Gastrocnemius medialis (tissue), 4 donors: Measurements from ENCODE around the gene HDHD5. TPM values are rescaled to one million over a fixed set of nuclear protein-coding genes. Genes with fewer than 3 reads are reported as not detected.

Experiments
- ATAC-seq, 2 donors: fragments of 150-250 bp; one replicate each; pipeline ENCODE4 v1.9.1; 2016
- DNase-seq, 2 donors: peaks; one replicate each; pipeline ENCODE4 v3.0.0-alpha.2; 2019
- H3K27ac ChIP-seq, 4 donors: fragments of 200-600 bp; sonication (generic); 1 replicate in 1 of 4; 2 replicates in 3 of 4; pipeline ENCODE4 v1.5.1; 2016 to 2018; ENCODE audit warnings: mild to moderate bottlenecking in 2 of 4, moderate library complexity in 1 of 4
- H3K27me3 ChIP-seq, 3 donors: fragments of 200-600 bp; sonication (generic) in 2 of 3; 1 replicate in 1 of 3; 2 replicates in 2 of 3; pipeline versions ENCODE4 v1.5.1 to v1.6.0; 2016 to 2019; ENCODE audit warnings: mild to moderate bottlenecking in 1 of 3, moderate library complexity in 1 of 3
- H3K36me3 ChIP-seq, 2 donors: fragments of 200-600 bp; sonication (generic) in 1 of 2; one replicate each; pipeline ENCODE4 v1.5.1; 2017 to 2018
- H3K4me1 ChIP-seq, 2 donors: fragments of 200-600 bp; sonication (generic) in 1 of 2; one replicate each; pipeline ENCODE4 v1.5.1; 2016 to 2017; ENCODE audit warnings: mild to moderate bottlenecking in 2 of 2
- H3K4me3 ChIP-seq, 4 donors: fragments of 200-600 bp; sonication (generic) in 3 of 4; 1 replicate in 1 of 4; 2 replicates in 3 of 4; pipeline ENCODE4 v1.5.1; 2016 to 2019; ENCODE audit warnings: mild to moderate bottlenecking in 2 of 4
- H3K9me3 ChIP-seq, 3 donors: fragments of 200-600 bp; sonication (generic) in 2 of 3; 1 replicate in 1 of 3; 2 replicates in 2 of 3; pipeline ENCODE4 v1.5.1; 2016 to 2019
- CTCF ChIP-seq, 5 experiments: fragments of 450-650 bp in 3 of 5; fragments of 200-600 bp in 2 of 5; sonication (generic) in 2 of 5; IDR thresholded peaks in 4 of 5; conservative IDR thresholded peaks in 1 of 5; 1 replicate in 4 of 5; 2 replicates in 1 of 5; pipeline ENCODE4 v1.5.1; 2016 to 2019; ENCODE audit warnings: antibody characterized with exemption in 5 of 5, mild to moderate bottlenecking in 3 of 5, moderate library complexity in 3 of 5
- POLR2A ChIP-seq, 2 donors: fragments of 450-650 bp; IDR thresholded peaks; one replicate each; pipeline ENCODE4 v1.6.1; 2017; ENCODE audit warnings: antibody characterized with exemption in 2 of 2, mild to moderate bottlenecking in 2 of 2, moderate library complexity in 2 of 2
- in situ Hi-C, 4 donors: fragments of 200-750 bp; cut with MboI; loops; one replicate each; pipeline versions ENCODE4 v1.15.0 to v1.8.0; 2017; ENCODE audit warnings: low sequenced_read_pairs in 4 of 4
- intact Hi-C: fragments of 100-400 bp; cut with DNase I; formaldehyde crosslinking; loops from one replicate; pipeline ENCODE4 v1.15.1; 2023; ENCODE audit warnings: low total_unique reads
- total RNA-seq, 4 donors: library from RNA; depleted of rRNA; stranded (reverse); fragments of >200 nt; gene quantifications; one replicate each; pipeline versions ENCODE4 v1.1.0 to v1.2.3, GENCODE V29; 2016

The HDHD5 gene
- total RNA-seq, 4 donors from 2014 or later: 32.0 to 38.5 (median 35.1) TPM

GRCh38 chr22:17112491-17113042 lies 46.5 kb downstream of the HDHD5 start:
- no peak for ATAC-seq
- no peak overlapping the region for H3K27ac ChIP-seq
- H3K4me3 ChIP-seq: no peak overlapping the region
- no peak for TF ChIP-seq CTCF (IDR thresholded peaks at IDR 0.05 in 4 of 5, conservative IDR thresholded peaks at IDR 0.05 in 1 of 5)
- H3K9me3 ChIP-seq: no peaks in the 10 kb centered on the region
- H3K36me3 ChIP-seq: no peaks in the 10 kb centered on the region
- intact Hi-C loops (no loop called here), in situ Hi-C loops (no loop called here)
- H3K27me3 ChIP-seq: no peaks in the 10 kb centered on the region
- H3K4me1 ChIP-seq: peaks cover 0 to 4% of the 10 kb centered on the region in 2 donors
- no peak for DNase-seq

- no peak for ATAC-seq
Observed at GRCh38 chr22:17110791-17111550, 48.1 kb downstream of the HDHD5 start.

GRCh38 chr22:17109976-17110375 lies 49.1 kb downstream of the HDHD5 start:
- in situ Hi-C loops (no loop called here), intact Hi-C loops (no loop called here)
- no peak overlapping the region for H3K27ac ChIP-seq
- no peaks in the 10 kb centered on the region for H3K4me1 ChIP-seq
- DNase-seq: no peak
- H3K36me3 ChIP-seq: no peaks in the 10 kb centered on the region
- no peak overlapping the region for H3K4me3 ChIP-seq
- H3K9me3 ChIP-seq: no peaks in the 10 kb centered on the region
- H3K27me3 ChIP-seq: no peaks in the 10 kb centered on the region
- TF ChIP-seq CTCF (IDR thresholded peaks at IDR 0.05 in 4 of 5, conservative IDR thresholded peaks at IDR 0.05 in 1 of 5) (no peak), POLR2A (IDR thresholded peaks at IDR 0.05) (no peak)
- ATAC-seq: no peak

More at GRCh38 chr22:17110791-17111550, 48.1 kb downstream of the HDHD5 start:
- no peak overlapping the region for H3K27ac ChIP-seq
- in situ Hi-C loops (no loop called here), intact Hi-C loops (no loop called here)
- no peaks in the 10 kb centered on the region for H3K36me3 ChIP-seq
- TF ChIP-seq CTCF (IDR thresholded peaks at IDR 0.05 in 4 of 5, conservative IDR thresholded peaks at IDR 0.05 in 1 of 5) (no peak), POLR2A (IDR thresholded peaks at IDR 0.05) (no peak)
- H3K4me3 ChIP-seq: no peak overlapping the region
- no peaks in the 10 kb centered on the region for H3K27me3 ChIP-seq
- H3K4me1 ChIP-seq: no peaks in the 10 kb centered on the region
- no peaks in the 10 kb centered on the region for H3K9me3 ChIP-seq
- no peak for DNase-seq

GRCh38 chr22:17109113-17109865 lies 49.8 kb downstream of the HDHD5 start:
- in situ Hi-C loops: no loop called here
- H3K9me3 ChIP-seq: no peaks in the 10 kb centered on the region
- intact Hi-C loops: no loop called here
- H3K36me3 ChIP-seq: no peaks in the 10 kb centered on the region
- H3K4me3 ChIP-seq: no peak overlapping the region
- DNase-seq: no peak
- no peaks in the 10 kb centered on the region for H3K27me3 ChIP-seq
- no peaks in the 10 kb centered on the region for H3K4me1 ChIP-seq
- TF ChIP-seq POLR2A (IDR thresholded peaks at IDR 0.05) (no peak), CTCF (IDR thresholded peaks at IDR 0.05 in 4 of 5, conservative IDR thresholded peaks at IDR 0.05 in 1 of 5) (no peak)
- no peak for ATAC-seq
- no peak overlapping the region for H3K27ac ChIP-seq
